ENCODE data around the gene STXBP6. TPM values are rescaled to one million over a fixed set of nuclear protein-coding genes. Genes with fewer than 3 reads are reported as not detected.

STXBP6 gene
- total RNA-seq, 1 donor from 2014 or later, result 11.0 TPM

DNA sequence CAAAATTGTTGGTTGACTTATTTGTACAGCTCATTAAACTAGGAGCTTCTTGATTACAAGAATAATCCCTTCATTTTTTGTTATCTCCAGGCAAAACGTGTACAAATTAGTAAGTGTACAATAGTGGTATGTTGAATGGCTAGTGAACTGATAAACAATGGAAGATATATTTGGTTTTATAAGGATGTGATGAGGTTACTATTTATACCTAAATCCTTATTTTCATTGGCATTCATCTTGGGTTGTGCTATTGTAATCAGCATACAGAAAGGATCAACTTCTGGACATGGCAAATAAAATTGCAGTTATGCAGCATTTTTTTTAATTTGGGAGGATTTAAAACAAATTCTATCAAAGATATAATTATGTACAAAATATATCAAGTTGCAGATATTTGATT lies 216.6 kb downstream of the STXBP6 start:
- no peaks in the 10 kb centered on the region for H3K36me3 Mint-ChIP-seq
- H3K4me1 ChIP-seq, result no peaks in the 10 kb centered on the region
- DNase-seq (ENCODE audit: low spot score), result no peak
- no peaks in the 10 kb centered on the region for H4K20me1 ChIP-seq (ENCODE audit: low read depth)
- H3K4me2 ChIP-seq, result no peak overlapping the region
- no peak overlapping the region for H3K27ac Mint-ChIP-seq
- no peak overlapping the region for H3K4me3 Mint-ChIP-seq
- H3K4me3 ChIP-seq, result no peak overlapping the region
- TF ChIP-seq EZH2phosphoT487 (IDR thresholded peaks at IDR 0.05) (no peak), EZH2 (IDR thresholded peaks at IDR 0.05) (no peak)
- TF ChIP-seq, protein P1, sequence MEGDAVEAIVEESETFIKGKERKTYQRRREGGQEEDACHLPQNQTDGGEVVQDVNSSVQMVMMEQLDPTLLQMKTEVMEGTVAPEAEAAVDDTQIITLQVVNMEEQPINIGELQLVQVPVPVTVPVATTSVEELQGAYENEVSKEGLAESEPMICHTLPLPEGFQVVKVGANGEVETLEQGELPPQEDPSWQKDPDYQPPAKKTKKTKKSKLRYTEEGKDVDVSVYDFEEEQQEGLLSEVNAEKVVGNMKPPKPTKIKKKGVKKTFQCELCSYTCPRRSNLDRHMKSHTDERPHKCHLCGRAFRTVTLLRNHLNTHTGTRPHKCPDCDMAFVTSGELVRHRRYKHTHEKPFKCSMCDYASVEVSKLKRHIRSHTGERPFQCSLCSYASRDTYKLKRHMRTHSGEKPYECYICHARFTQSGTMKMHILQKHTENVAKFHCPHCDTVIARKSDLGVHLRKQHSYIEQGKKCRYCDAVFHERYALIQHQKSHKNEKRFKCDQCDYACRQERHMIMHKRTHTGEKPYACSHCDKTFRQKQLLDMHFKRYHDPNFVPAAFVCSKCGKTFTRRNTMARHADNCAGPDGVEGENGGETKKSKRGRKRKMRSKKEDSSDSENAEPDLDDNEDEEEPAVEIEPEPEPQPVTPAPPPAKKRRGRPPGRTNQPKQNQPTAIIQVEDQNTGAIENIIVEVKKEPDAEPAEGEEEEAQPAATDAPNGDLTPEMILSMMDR (IDR thresholded peaks at IDR 0.05), result no peak
- H3K27me3 ChIP-seq, result no peaks in the 10 kb centered on the region
- H3K9ac ChIP-seq, result no peak overlapping the region
- H3K79me2 ChIP-seq (ENCODE audit: low read depth), result no peaks in the 10 kb centered on the region
- H3K9me3 Mint-ChIP-seq, result no peaks in the 10 kb centered on the region
- H3K9me3 ChIP-seq (ENCODE audit: low read depth), result no peaks in the 10 kb centered on the region
- no peak overlapping the region for H3K27ac ChIP-seq
- H3K27me3 Mint-ChIP-seq (ENCODE audit: insufficient read depth, low read depth), result no peaks in the 10 kb centered on the region
- H3K4me1 Mint-ChIP-seq, result peaks cover 5% of the 10 kb centered on the region
- no peak overlapping the region for H2AFZ ChIP-seq (replicated peaks)
- no peaks in the 10 kb centered on the region for H3F3A ChIP-seq (ENCODE audit: low read depth)
- H3K36me3 ChIP-seq, result no peaks in the 10 kb centered on the region

DNA sequence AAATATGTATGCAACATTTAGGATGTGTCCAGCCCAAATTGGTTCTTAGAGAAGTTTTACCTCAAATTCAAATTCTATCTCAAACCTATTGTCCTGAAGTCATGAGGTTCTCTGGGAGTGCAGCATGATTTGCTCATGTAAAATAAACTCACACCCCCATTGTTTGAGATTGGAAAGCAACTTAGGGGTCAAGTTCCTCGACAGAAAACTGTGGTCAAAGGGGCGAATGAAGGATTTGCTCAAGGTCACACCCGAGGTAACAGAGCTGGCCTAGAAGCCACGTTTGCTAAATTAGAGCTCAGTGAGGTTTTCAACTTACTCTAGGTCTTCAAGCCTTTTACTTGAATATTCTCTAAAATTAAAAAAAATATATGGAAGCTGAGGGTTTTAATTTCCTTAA lies 218.3 kb downstream of the STXBP6 start:
- no peak overlapping the region for H3K27ac ChIP-seq
- Mint-ChIP-seq H3K9me3 (no peaks in the 10 kb centered on the region), H3K4me1 (no peaks in the 10 kb centered on the region), H3K27me3 (ENCODE audit: insufficient read depth, low read depth) (no peaks in the 10 kb centered on the region), H3K36me3 (no peaks in the 10 kb centered on the region), H3K27ac (no peak overlapping the region), H3K4me3 (no peak overlapping the region)
- H4K20me1 ChIP-seq (ENCODE audit: low read depth), result no peaks in the 10 kb centered on the region
- H3K79me2 ChIP-seq (ENCODE audit: low read depth), result no peaks in the 10 kb centered on the region
- no peak for TF ChIP-seq EZH2phosphoT487 (IDR thresholded peaks at IDR 0.05)
- TF ChIP-seq, protein P1 (IDR thresholded peaks at IDR 0.05), result no peak
- no peak for TF ChIP-seq EZH2 (IDR thresholded peaks at IDR 0.05)
- DNase-seq (ENCODE audit: low spot score), result no peak
- H3K36me3 ChIP-seq, result no peaks in the 10 kb centered on the region
- no peak overlapping the region for H2AFZ ChIP-seq (replicated peaks)
- H3F3A ChIP-seq (ENCODE audit: low read depth), result no peaks in the 10 kb centered on the region
- H3K4me2 ChIP-seq, result no peak overlapping the region
- no peak overlapping the region for H3K4me3 ChIP-seq
- no peaks in the 10 kb centered on the region for H3K9me3 ChIP-seq (ENCODE audit: low read depth)
- H3K9ac ChIP-seq, result no peak overlapping the region
- H3K27me3 ChIP-seq, result no peaks in the 10 kb centered on the region
- H3K4me1 ChIP-seq, result no peaks in the 10 kb centered on the region

DNA sequence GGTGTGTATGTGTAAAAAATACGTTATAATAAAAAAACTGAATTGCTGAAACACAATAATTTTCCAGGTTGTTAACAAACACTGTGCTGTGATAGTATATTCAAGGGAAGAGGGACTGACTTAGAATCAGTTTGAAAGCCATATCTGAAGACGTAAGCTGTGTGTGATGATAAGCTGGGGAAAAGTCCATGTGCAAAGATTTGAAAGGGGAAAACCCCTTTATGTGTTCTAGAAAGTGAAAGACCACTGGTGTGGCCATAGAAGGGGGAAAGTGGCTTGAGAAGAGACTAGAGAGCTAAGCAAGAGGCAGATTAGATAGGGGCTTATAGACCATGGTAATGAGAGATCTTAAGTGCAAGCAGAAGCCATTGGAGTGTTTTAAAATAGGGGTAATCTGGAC lies 220.1 kb downstream of the STXBP6 start:
- H3K9ac ChIP-seq, result no peak overlapping the region
- H4K20me1 ChIP-seq (ENCODE audit: low read depth), result no peaks in the 10 kb centered on the region
- H2AFZ ChIP-seq (replicated peaks), result no peak overlapping the region
- no peaks in the 10 kb centered on the region for H3K9me3 ChIP-seq (ENCODE audit: low read depth)
- no peak for DNase-seq (ENCODE audit: low spot score)
- H3K4me1 ChIP-seq, result no peaks in the 10 kb centered on the region
- no peaks in the 10 kb centered on the region for H3F3A ChIP-seq (ENCODE audit: low read depth)
- Mint-ChIP-seq H3K27ac (no peak overlapping the region), H3K36me3 (no peaks in the 10 kb centered on the region), H3K4me1 (no peaks in the 10 kb centered on the region), H3K4me3 (no peak overlapping the region), H3K27me3 (ENCODE audit: insufficient read depth, low read depth) (no peaks in the 10 kb centered on the region), H3K9me3 (no peaks in the 10 kb centered on the region)
- H3K36me3 ChIP-seq, result no peaks in the 10 kb centered on the region
- no peaks in the 10 kb centered on the region for H3K79me2 ChIP-seq (ENCODE audit: low read depth)
- no peak for TF ChIP-seq EZH2 (IDR thresholded peaks at IDR 0.05)
- TF ChIP-seq EZH2phosphoT487 (IDR thresholded peaks at IDR 0.05), result no peak
- TF ChIP-seq, protein P1 (IDR thresholded peaks at IDR 0.05), result no peak
- no peaks in the 10 kb centered on the region for H3K27me3 ChIP-seq
- H3K4me2 ChIP-seq, result no peak overlapping the region
- H3K27ac ChIP-seq, result no peak overlapping the region
- H3K4me3 ChIP-seq, result no peak overlapping the region

Measured in neural progenitor cell (in vitro differentiated cells).